HEK293T (cell line): ENCODE data around the gene UTP14C.

Experiments used
- BHLHE40 ChIP-seq: fragments of 450-650 bp; IDR thresholded peaks from 2 replicates; pipeline ENCODE4 v1.6.1; 2016; ENCODE audit warnings: mild to moderate bottlenecking, moderate library complexity, borderline replicate concordance
- ELF4 ChIP-seq: fragments of 450-650 bp; IDR thresholded peaks from 2 replicates; pipeline ENCODE4 v1.6.1; 2017; ENCODE audit warnings: antibody characterized with exemption
- ZNF384 ChIP-seq: fragments of 450-650 bp; IDR thresholded peaks from 2 replicates; pipeline ENCODE4 v1.6.1; 2016

- TF ChIP-seq ZNF384 = no peak
- no peak for TF ChIP-seq ELF4
- no peak for TF ChIP-seq BHLHE40
Measured at GRCh38 chr13:52009946-52010345, 14.5 kb upstream of the UTP14C start.
